Liver (tissue), 9 donors: ENCODE results near the gene RAMP3. TPM values are rescaled to one million over a fixed set of nuclear protein-coding genes. Genes with fewer than 3 reads are reported as not detected.

Experiments used
- DNase-seq: peaks from one replicate; pipeline ENCODE4 v3.0.0-alpha.2; 2017; ENCODE audit warnings: low spot score
- H3K27ac ChIP-seq, 2 donors: one replicate each; pipeline ENCODE4 v1.7.0; 2013; ENCODE audit warnings: inconsistent platforms in 2 of 2, low read length in 2 of 2, control low read depth in 1 of 2, low read depth in 1 of 2, mild to moderate bottlenecking in 1 of 2
- H3K27me3 ChIP-seq, 4 donors: one replicate each; pipeline versions ENCODE4 v1.6.1 to v1.7.0; 2013; ENCODE audit warnings: low read length in 3 of 4, inconsistent platforms in 1 of 4, mild to moderate bottlenecking in 1 of 4, moderate library complexity in 1 of 4; ENCODE audit not compliant: control insufficient read depth in 4 of 4, insufficient read depth in 4 of 4
- H3K36me3 ChIP-seq, 4 donors: one replicate each; pipeline versions ENCODE4 v1.6.1 to v1.7.0; 2013; ENCODE audit warnings: low read length in 3 of 4, mild to moderate bottlenecking in 3 of 4, low read depth in 1 of 4, moderate library complexity in 1 of 4; ENCODE audit not compliant: control insufficient read depth in 4 of 4, insufficient read depth in 3 of 4
- H3K4me1 ChIP-seq, 4 donors: one replicate each; pipeline versions ENCODE4 v1.6.1 to v1.7.0; 2013; ENCODE audit warnings: low read length in 3 of 4, mild to moderate bottlenecking in 3 of 4, moderate library complexity in 1 of 4; ENCODE audit not compliant: control insufficient read depth in 4 of 4, insufficient read depth in 4 of 4
- H3K4me3 ChIP-seq, 3 donors: one replicate each; pipeline versions ENCODE4 v1.6.1 to v1.7.0; 2013; ENCODE audit warnings: low read length in 3 of 3, control low read depth in 1 of 3, low read depth in 1 of 3, mild to moderate bottlenecking in 1 of 3
- H3K9ac ChIP-seq, 2 donors: one replicate each; pipeline ENCODE4 v1.7.0; 2013; ENCODE audit warnings: low read length in 2 of 2, mild to moderate bottlenecking in 2 of 2, moderate library complexity in 2 of 2, control low read depth in 1 of 2, low read depth in 1 of 2
- H3K9me3 ChIP-seq, 4 donors: one replicate each; pipeline versions ENCODE4 v1.6.1 to v1.7.0; 2013; ENCODE audit warnings: low read length in 3 of 4; ENCODE audit not compliant: control insufficient read depth in 4 of 4
- CTCF ChIP-seq: fragments of 150-350 bp; IDR thresholded peaks from 2 replicates; pipeline ENCODE4 v1.5.1; 2017; ENCODE audit warnings: improper control_type of control experiment, low read depth, low read length; ENCODE audit not compliant: missing input control
- EGR1 ChIP-seq, 2 donors: IDR thresholded peaks; 2 replicates each; pipeline ENCODE4 v1.6.1; 2016 to 2018; ENCODE audit warnings: antibody characterized with exemption in 2 of 2, low read depth in 2 of 2
- FOXA1 ChIP-seq: IDR thresholded peaks from 2 replicates; pipeline ENCODE4 v1.6.1; 2016; ENCODE audit warnings: antibody characterized with exemption
- FOXA2 ChIP-seq: IDR thresholded peaks from 2 replicates; pipeline ENCODE4 v1.6.1; 2016; ENCODE audit warnings: antibody characterized with exemption
- GABPA ChIP-seq, 2 donors: IDR thresholded peaks in 1 of 2; conservative IDR thresholded peaks in 1 of 2; 2 replicates each; pipeline ENCODE4 v1.6.1; 2016; ENCODE audit warnings: antibody characterized with exemption in 2 of 2, mild to moderate bottlenecking in 1 of 2, moderate library complexity in 1 of 2
- HNF4A ChIP-seq, 2 donors: conservative IDR thresholded peaks; 2 replicates each; pipeline ENCODE4 v1.6.1; 2016; ENCODE audit warnings: antibody characterized with exemption in 2 of 2, mild to moderate bottlenecking in 2 of 2
- HNF4G ChIP-seq: IDR thresholded peaks from 2 replicates; pipeline ENCODE4 v1.6.1; 2016; ENCODE audit warnings: antibody characterized with exemption
- NR2F2 ChIP-seq: IDR thresholded peaks from 2 replicates; pipeline ENCODE4 v1.6.1; 2016; ENCODE audit warnings: antibody characterized with exemption
- REST ChIP-seq: IDR thresholded peaks from 2 replicates; pipeline ENCODE4 v1.6.1; 2016; ENCODE audit warnings: antibody characterized with exemption, mild to moderate bottlenecking
- RXRA ChIP-seq, 2 donors: IDR thresholded peaks; 2 replicates each; pipeline ENCODE4 v1.6.1; 2017 to 2018; ENCODE audit warnings: antibody characterized with exemption in 2 of 2, mild to moderate bottlenecking in 1 of 2
- SP1 ChIP-seq: IDR thresholded peaks from 2 replicates; pipeline ENCODE4 v1.6.1; 2018; ENCODE audit warnings: antibody characterized with exemption, mild to moderate bottlenecking
- YY1 ChIP-seq: IDR thresholded peaks from 2 replicates; pipeline ENCODE4 v1.6.1; 2016; ENCODE audit warnings: antibody characterized with exemption, mild to moderate bottlenecking
- WGBS: extraction: QIAGEN DNeasy Blood & Tissue Kit; methylation state at CpG from one replicate; pipeline ENCODE4 v1.1.7; 2013; 5-methylcytosine and 5-hydroxymethylcytosine counted together
- polyA plus RNA-seq, 2 donors: library from polyadenylated mRNA; stranded (reverse) in 1 of 2; unstranded in 1 of 2; fragments of 200-250 nt in 1 of 2; fragments of >200 nt in 1 of 2; fragmentation: Nextera tagmentation in 1 of 2; extraction: Ambion mirVana in 1 of 2; gene quantifications; one replicate each; pipeline versions ENCODE4 v1.2.1 to v1.2.3, GENCODE V29; 2013 to 2015
- total RNA-seq, 2 donors: library from RNA; depleted of rRNA; stranded (reverse); fragments of >200 nt; gene quantifications; one replicate each; pipeline ENCODE4 v1.2.3, GENCODE V29; 2014
- TF ChIP-seq, protein P1 (sequence below): IDR thresholded peaks from 2 replicates; pipeline ENCODE4 v1.6.1; 2016; ENCODE audit warnings: antibody characterized with exemption
- TF ChIP-seq, protein P2 (sequence below): IDR thresholded peaks from 2 replicates; pipeline ENCODE4 v1.6.1; 2016; ENCODE audit warnings: antibody characterized with exemption
- donor health status: healthy.
- donor health status: healthy.
- donor health status: healthy.
- donor health status: healthy.
- donor health status: healthy.

Gene RAMP3
- total and polyA plus RNA-seq, 4 donors, result 2.3 to 30.0 (median 22.2) TPM

GRCh38 chr7:45174328-45174610 is 16.7 kb downstream of the RAMP3 start:
- Histone ChIP-seq H3K27me3 (no peaks in the 10 kb centered on the region), H3K9me3 (no peaks in the 10 kb centered on the region), H3K36me3 (no peaks in the 10 kb centered on the region), H3K4me1 (no peaks in the 10 kb centered on the region), H3K27ac (no peak overlapping the region), H3K9ac (no peak overlapping the region), H3K4me3 (no peak overlapping the region)
- DNase-seq, result no peak
- WGBS, result 94% methylated on average over 4 of the region's 4 CpGs
- no peak for TF ChIP-seq RXRA (IDR thresholded peaks at IDR 0.05)
- TF ChIP-seq CTCF, result no peak

DNA sequence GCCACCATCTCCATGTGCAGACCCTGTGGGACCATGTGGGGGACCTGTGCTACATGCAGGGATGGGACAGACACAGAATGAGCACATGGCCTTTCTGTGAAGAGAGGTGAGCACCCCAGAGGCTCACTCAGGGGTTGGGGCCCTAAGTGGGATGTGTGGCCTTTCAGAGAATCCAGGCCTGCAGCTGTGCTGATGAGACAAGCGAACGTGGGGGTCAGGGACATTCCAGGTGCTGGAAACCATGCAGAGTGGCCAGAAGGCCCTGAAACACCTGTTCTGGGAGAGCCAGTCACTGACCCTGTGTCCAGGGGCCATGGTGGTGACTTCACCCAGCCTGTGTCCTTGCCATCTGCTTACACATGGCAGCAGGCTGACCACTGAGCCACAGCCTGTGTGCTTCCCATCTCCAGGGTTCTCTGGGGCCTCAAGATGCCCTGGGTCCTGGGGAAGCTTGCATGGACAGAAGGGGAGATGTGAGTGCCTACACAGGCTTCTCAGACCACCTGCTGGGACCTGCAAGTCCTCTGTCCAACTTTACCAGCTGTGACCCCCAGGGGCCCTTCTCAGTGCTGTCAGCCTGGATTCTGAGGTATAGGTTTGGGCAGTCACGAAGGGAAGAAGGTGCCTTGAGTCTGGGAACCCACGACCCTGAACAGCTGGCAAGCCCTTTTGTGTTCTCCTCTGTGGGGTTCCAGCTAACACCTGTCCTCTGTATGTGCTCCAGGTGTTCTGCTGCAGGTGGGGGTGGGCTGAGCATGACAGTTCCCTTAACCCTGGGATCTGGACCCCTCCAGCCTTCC is 17.6 kb downstream of the RAMP3 start:
- Histone ChIP-seq H3K4me3 (no peak overlapping the region), H3K27ac (no peak overlapping the region), H3K27me3 (no peaks in the 10 kb centered on the region), H3K36me3 (no peaks in the 10 kb centered on the region), H3K9ac (no peak overlapping the region), H3K9me3 (no peaks in the 10 kb centered on the region), H3K4me1 (no peaks in the 10 kb centered on the region)
- WGBS, result 79% methylated on average over 4 of the region's 4 CpGs
- TF ChIP-seq FOXA1 (no peak), RXRA (IDR thresholded peaks at IDR 0.05) (no peak), HNF4A (conservative IDR thresholded peaks at IDR 0.05) (no peak), EGR1 (IDR thresholded peaks at IDR 0.05; ENCODE audit: low read depth in 2 of 2) (no peak), HNF4G (no peak), YY1 (no peak), GABPA (IDR thresholded peaks at IDR 0.05 in 1 of 2, conservative IDR thresholded peaks at IDR 0.05 in 1 of 2) (no peak), REST (no peak), SP1 (no peak), NR2F2 (no peak), FOXA2 (no peak)
- TF ChIP-seq, protein P1, sequence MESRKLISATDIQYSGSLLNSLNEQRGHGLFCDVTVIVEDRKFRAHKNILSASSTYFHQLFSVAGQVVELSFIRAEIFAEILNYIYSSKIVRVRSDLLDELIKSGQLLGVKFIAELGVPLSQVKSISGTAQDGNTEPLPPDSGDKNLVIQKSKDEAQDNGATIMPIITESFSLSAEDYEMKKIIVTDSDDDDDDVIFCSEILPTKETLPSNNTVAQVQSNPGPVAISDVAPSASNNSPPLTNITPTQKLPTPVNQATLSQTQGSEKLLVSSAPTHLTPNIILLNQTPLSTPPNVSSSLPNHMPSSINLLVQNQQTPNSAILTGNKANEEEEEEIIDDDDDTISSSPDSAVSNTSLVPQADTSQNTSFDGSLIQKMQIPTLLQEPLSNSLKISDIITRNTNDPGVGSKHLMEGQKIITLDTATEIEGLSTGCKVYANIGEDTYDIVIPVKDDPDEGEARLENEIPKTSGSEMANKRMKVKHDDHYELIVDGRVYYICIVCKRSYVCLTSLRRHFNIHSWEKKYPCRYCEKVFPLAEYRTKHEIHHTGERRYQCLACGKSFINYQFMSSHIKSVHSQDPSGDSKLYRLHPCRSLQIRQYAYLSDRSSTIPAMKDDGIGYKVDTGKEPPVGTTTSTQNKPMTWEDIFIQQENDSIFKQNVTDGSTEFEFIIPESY, result no peak
- TF ChIP-seq, protein P2, sequence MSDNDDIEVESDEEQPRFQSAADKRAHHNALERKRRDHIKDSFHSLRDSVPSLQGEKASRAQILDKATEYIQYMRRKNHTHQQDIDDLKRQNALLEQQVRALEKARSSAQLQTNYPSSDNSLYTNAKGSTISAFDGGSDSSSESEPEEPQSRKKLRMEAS, result no peak
- DNase-seq, result no peak
